HTERT RPE-1 (cell line): ENCODE measurements around the gene CCNA2.

Experiments
- in situ Hi-C: fragments of 300-500 bp; cut with MboI; formaldehyde crosslinking; loops from 4 replicates; pipeline ENCODE4 v1.14.3; 2020; ENCODE audit warnings: low sequenced_read_pairs

Gene CCNA2

DNA sequence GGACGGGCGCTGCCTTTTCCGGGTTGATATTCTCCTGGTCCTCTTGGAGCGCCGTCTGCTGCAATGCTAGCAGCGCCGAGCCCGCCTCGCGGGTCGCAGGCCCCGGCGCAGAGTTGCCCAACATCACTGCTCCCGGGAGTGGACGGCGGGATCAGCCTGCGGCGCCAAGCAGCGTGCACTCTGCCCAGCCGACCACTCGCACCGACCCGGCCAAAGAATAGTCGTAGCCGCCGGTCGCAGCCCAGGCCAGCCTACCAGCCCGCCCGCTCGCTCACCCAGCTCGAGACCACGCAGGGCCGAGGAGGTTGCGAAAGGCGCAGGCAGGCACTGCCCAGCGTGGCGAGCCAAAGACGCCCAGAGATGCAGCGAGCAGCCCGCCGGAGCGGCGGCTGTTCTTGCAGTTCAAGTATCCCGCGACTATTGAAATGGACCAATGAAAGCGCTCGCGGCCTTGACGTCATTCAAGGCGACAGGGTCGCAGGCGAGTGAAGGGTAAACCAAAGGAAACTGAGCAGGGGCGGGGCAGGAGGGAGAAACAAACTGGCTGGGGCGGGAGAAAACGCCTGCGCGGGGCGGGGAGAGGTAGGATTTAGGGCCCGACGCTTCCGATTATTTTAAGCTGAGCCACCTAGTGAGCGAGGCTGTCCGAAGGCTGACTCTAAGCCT lies at the start of gene CCNA2:
CCNA2 (minus strand) TSS at position 379 of the 666 bp plus-strand sequence; CDS start at position 124, 255 bp downstream.
- in situ Hi-C loops = no loop called here

DNA sequence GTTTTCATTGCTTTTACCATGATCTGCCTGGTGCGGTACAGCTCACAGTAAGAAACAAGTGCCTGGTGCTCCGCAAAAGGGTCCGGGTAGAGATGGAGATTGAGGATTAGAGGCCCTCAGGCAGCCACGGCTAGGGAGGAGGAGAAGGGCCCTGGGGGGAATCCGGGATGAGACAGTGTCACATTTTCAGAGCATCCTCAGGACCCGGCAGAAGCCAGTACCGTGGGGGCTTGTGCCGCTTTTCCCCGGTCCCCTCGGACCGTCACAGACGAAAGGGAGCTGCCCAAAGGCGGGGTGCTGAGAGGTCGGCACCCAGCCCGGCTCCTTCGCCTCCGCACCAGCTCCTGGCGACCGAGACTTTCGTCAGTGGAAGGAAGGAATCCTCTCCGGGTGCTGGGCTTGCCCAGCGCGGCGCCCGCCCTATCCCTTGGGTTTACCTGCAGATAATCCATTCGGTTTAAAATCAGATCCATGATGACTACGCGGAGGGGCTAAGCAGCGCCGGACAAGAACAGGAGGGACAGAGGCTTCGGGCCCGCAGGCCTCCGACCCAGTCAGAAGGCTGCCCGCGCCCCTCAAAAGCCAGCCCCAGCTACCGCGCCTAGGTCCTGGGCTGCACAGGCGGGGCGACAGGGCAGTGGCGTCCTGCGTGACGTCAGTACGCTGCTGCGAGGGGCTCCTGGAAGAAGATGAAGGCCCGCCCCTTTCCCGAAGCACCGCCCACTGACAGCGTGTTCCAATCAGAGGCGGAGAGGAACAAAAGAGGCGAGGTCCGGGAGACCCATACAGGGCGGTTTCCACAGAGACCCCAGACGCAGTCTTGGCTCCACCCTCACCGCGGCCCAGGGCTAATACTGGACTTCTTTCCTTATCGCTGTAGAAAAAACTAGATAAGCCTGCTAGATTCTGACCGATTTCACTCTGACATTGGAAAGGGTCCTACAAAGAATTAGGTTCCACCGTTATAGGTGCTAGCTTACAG lies 46.4 kb upstream of the CCNA2 start, which contains the start of gene BBS7:
BBS7 (minus strand) TSS at position 634 of the 982 bp plus-strand sequence; CDS start at position 473, 161 bp downstream.
- in situ Hi-C loops = no loop called here

DNA sequence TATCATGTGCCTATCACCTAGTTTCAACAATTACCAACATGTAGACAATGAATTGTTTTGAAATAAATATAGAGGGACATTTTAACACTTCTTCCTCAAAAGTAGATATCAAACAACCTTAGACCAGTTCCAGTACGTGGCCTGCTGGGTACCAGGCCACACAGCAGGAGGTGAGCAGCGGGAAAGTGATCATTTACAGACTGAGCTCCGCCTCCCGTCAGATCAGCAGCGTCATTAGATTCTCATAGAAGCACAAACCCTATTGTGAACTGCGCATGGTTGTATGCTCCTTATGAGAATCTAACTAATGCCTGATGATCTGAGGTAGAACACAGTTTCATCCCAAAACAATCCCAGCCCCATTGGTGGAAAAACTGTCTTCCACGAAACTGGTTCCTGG lies 40.1 kb upstream of the CCNA2 start:
- in situ Hi-C loops = no loop called here

DNA sequence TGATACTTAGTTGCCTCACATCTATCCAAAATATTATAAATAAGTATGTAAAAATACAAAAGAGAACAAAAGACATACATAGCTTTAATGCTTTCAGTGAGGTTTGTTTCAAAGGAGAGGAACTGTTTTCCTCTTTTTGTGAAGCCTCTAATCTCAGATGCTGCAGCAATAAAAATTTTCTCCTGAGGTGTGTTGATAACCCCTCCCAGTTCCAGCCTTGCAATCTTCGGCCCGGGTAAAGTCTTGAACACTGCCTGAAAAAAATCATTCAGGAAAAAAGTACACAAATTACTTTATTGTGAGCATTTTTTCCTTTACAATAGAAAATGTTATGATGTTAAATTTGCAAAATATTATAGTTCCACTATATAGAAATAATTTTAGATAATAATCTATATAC lies 37.7 kb upstream of the CCNA2 start:
- in situ Hi-C loops = no loop called here

DNA sequence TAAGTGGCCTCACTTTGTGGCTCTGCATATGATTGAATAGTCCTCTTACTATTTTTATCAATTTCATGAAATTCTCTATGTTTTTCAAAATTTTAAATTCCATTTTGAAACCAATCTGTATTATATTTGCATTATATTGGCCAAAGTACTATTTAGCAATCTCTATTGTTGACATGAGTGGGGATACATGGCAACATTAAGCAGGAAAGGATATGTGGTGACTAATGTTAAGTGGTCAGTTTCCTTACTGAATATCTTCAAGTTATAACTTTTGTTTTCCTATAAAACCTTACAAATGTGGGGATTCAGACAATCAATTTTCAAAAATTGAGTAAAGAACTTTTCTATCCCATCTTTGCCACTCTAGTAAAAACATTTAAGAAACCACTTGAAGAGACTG lies 36.4 kb upstream of the CCNA2 start:
- in situ Hi-C loops = no loop called here

DNA sequence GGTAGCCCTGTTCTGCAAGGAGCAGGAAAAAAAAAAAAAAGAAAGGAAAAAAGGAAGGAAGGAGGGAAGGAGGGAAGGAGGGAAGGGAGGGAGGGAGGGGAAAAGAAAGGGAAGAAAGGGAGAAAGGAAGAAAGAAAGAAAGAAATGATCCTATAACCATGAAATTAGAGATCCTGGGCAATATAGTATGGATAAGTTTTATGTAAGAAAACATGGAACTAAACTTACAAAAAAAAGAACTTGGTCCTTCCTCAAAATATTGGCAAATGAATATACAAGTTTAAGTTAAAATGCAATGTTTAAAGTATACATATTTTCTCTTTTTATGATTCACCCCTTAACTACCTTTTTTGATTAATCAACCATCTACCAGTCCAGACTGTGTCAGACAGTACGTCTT lies 27.7 kb upstream of the CCNA2 start:
- in situ Hi-C loops = no loop called here

DNA sequence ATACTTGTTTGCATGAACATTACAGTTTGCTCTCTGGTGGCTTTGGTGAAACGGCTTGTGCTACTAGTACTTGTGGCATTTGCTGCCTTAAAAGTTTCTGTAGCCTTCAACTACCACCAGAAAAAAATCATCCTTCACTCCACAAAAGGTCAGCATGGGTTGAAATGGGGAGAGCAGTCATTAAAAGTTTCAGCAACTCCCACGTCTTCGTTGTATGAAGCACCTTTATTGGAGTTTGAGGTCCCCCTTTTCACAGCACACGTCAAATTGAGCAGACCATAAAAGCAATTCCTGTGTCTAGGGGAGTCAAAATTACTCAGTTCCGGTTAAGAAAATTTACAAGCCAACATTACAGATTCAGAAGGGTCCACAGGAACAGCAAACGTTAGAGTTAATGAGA lies 23.0 kb upstream of the CCNA2 start:
- in situ Hi-C loops = no loop called here

DNA sequence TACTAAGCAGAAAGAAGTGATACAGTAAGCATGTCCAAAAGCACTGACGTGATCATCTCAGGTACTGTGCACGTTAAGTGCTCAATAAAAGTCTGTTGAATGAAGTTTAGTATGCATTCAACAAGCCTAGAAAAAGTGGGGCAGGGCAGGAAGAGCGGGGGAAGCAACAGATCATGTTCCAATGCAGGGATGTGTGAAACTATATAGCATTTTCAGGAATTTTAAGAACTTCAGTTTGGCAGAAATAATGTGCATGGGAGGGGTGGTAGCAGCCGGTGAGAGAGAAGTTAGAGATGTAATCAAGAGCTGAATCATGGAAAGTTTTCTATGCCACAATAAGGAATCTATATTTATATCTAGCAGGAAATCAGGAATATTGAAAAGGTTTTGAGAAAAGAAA lies 19.2 kb upstream of the CCNA2 start:
- in situ Hi-C loops = no loop called here

DNA sequence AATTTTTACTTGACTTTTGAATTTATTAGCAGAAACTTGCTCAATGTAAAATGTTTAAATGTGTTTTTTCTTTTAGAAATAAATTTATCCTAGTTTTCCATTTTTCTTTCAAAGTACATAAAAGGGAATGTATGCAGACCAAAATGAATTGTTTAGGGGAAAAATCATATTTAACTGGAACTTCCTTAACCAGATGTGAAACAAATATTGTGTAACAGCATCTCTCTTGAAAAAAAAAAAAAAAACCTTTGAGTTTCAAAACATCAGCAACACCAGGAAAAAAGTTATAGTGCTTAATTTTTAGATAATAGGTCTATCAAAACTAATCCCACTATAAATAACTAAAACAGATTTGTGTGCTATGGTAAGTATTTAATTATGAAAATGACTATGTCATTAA lies 14.5 kb upstream of the CCNA2 start:
- in situ Hi-C loops = no loop called here

DNA sequence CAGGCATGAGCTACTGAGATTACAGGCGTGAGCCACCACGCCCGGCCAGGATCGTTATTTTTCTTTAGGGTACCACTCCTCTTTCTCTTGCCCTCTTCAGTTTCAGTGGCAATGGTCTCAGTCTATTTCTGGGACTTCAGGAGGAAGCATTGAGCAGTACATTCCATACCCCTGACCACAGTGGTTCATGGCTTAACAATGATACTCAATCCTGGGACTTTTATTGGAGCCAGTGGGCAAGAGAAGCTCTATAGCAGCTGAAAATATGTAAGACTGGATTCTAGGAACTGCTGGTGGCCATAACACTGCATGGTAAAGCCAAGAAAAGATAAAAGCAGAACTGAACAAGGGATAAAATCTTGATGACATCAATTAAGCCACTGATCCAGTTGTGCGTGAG lies 5.8 kb upstream of the CCNA2 start:
- in situ Hi-C loops = no loop called here

DNA sequence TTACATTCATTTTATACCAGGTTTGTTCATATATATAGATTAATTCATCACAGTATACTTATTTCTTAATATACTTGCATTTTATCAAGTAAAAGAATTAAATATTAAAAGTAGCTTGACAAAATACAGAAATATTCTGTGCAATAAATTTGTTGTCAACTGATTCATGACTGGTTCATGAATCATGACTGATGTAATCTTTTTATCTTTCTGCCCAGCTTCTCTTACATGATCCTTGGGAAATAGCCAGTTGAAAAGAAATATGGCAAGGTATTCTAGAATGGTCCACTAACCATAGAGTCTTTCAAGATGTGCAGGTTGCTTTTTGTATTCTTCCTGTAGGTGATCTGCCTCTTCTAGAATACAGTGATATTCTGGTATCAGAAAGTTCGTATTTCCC lies 4.2 kb upstream of the CCNA2 start:
- in situ Hi-C loops = no loop called here

DNA sequence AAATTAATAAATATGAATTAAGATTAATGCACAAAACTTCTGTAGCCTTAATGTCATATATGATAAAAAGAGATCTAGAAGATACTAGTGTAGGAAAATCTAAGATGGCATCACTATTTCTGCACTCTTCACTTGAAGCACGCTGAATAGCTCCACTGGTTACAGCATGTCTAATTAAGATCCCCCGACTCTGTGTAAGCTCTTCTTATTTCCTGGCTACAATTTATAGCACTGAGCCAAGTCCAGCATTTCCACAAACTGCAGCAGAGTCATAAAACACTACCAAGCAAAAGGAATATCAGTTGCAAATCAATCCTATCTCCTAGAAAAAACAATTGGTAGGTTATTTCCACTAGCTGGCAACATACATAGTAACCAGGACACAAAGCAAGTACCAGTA lies 1.3 kb upstream of the CCNA2 start:
- in situ Hi-C loops = no loop called here

DNA sequence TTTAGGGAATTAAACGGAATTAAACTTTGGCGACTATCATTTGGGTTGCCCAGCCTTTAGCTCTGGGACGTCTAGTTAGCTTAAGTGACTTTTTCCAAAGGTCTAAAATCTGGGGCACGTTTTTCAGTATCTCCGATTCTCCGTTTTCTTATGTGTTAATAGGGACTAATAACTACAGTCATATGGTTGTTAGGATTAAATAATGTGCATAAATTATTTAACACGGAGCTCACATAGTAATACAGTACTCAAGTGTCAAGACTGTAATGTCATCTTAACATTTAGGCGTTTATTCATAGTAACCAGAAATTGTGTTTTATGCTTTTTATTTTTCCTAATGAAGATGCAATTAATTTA lies 466 bp upstream of the CCNA2 start:
- in situ Hi-C loops = no loop called here

DNA sequence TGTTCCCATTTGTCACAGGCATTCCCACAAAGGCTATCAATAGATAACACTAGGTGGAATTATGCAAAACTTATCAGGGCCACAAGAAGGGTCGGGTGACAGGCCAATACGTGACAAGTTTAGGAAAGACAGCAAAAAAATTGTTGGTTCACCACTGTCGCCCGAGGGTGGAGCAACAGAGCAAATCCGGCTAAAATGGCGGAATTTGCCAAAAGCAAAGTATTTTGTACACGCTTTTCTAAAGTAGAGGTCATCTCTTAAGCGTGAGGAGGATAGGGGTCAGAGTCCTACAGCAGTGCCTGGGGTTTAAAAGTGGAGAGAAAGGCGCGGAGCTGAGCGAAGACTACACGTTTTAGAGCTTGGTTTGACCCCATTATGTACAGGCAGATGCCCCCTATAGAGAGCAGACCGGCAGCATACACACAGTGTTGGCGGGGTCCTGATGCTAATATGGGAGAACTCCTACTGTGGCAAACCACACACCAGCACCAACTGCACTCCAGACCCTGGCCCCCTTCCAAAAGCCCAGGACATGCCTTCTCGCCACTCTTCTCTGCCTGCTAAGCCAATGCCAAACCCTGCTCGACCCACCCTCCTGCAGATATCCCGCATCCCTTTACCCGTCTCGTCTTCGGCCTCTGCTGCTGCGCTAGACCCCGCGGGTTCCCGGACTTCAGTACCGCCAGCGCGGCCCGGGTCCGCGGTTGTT lies 733 bp downstream of the CCNA2 start:
- in situ Hi-C loops = no loop called here

DNA sequence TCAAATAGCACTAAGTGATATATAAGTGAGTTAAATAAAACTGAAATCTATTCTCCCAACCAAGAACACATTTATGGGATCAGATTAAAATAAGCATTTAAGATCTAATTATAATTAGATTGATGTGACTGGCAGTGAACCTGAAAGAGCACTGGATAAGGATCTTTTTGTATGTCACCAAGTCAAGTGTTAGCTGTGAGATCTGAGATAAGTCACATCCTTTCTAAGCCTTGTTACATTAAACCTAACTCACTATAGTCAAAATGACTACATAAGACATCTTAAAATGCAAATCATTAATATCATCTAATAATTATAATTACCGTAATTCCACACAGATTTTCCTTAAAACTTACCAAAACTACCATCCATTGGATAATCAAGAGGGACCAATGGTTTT lies 1.6 kb downstream of the CCNA2 start:
- in situ Hi-C loops = no loop called here

DNA sequence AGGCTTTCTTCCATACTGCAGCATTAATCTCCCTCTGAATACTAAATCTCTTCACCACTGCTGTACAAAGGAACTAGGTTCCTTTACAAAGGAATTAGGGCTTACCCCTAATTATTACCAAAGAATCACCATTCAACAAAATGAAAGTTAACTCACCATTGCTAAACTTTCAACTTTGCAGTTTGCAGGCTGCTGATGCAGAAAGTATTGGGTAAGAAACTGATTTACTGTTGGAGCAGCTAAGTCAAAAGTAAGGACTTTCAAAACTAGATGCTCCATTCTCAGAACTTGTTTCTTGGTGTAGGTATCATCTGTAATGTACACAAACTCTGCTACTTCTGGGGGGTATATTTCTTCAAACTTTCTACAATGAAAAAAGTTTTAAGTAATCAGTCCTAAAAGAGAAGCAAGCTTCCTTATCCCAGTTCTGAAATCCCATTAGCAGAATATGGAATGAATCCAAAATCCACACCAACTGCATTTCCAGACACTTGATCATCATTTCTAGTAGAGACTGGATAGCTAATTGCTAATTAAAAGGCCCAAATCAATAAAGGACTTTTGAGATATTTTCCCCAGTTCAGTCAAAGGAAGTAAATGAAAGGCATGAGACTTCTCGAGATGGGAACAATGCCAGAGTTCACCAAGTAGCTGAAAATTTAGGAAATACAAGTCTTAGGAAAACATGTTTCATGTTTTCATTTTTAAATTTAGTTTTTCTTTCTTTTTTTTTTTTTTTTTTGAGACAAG lies 4.3 kb downstream of the CCNA2 start:
- in situ Hi-C loops = no loop called here

DNA sequence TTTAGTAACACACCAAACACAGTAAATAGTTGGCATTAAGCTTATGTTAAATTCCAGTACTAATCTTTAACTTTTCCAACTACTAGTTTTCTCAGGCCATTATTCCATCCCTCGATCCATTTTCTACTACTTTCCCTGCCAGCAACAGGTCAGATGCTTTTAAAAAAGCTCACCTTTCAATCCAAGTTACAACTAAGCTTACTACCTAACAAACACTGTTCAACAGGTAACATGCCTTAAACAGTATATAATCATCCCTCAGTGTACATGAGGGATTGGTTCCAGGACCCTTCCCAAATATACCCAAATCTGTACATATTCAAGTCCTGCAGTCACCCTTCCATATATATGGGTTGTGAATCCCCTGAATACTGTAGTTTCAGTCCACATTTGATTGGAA lies 5.5 kb downstream of the CCNA2 start:
- in situ Hi-C loops = no loop called here

DNA sequence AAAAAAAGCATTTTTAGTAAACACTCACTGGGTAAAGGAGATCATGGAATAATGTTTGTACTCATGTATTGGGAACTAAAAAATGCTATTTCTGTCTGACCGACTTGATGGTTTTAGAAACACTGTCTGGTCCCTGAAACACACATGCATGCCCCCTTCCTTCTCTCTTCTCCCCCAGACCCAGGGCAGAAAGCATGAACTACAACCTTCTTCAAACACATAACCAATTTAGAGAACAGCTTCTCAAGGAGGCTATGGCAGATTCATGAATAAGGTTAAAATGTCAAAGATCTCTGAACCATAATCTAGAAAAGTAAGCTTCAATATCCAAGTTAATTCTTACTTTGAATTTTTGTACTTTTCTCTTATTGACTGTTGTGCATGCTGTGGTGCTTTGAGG lies 6.0 kb downstream of the CCNA2 start:
- in situ Hi-C loops = no loop called here

DNA sequence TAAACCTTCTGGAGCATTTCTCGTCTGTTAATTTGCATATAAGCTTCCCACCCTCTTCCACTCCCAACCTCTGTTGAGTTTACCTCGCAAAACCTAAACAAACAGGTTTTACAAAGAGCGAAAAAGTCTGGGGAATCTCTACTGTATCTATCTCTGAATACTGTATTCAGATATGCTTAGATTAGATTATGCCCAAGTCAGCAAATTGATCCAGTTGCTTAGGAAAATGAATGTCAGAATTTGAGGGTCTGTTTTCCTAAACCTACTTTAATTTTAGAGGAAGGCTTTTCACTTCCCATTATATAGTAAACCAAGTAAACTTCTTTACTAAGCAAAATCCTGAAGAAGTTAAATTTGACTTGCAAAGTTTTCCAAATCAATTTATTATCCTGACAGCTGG lies 6.7 kb downstream of the CCNA2 start:
- in situ Hi-C loops = no loop called here

DNA sequence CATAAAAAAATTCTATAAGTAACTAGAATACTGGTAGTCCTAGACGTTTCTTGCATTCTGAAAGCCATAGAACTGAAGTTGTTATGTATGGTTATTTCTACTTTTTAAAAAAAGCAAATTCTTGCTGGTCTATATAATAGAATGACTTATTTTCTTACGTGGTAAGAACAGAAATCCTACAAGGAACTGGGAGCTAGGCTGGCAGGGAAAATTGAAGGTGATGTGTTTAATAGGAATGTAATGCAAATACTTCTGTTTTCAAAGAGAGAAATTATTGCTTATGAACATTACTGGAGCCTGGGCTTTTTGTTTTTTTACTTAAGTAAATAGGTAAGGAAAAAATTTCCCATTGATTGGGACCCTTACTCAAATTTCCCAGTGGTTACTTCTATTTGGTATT lies 8.9 kb downstream of the CCNA2 start:
- in situ Hi-C loops = no loop called here

DNA sequence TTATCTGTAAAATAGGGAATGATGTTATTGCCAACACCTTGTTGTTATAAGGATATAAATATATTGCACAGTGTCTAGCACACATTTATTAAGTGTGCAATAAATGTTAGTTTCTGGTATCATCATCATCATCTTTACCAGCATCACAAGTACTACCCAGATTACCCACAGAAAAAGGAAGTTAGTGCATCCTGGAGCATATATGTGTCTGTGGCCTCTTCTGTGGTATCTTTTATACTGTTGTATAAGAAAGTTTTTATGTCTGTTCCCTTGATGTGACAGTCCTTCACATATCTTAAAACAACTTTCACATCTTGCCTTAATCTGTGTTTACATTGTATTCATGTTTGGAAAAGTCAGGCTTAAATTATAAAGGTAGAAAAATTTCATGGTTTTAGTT lies 12.6 kb downstream of the CCNA2 start:
- in situ Hi-C loops = no loop called here
